HG03159 (cell line): ENCODE results near the gene TRAPPC5.
A peak's percentile ranks its signal among the peaks of the same experiment; 100 is the strongest.
"Not testable (repeated sequence)": the region's sequence is repeated elsewhere in the genome, so short reads cannot be mapped to it uniquely, and the experiment has no call there.

Experiments
- ATAC-seq: cut with Tn5 transposase; IDR thresholded peaks from one replicate; pipeline ENCODE4 v1.9.1; 2021; ENCODE audit warnings: mild to moderate bottlenecking, moderate library complexity; ENCODE audit not compliant: unreplicated experiment

Gene TRAPPC5

GRCh38 chr19:7680606-7681339 is at the start of gene TRAPPC5:
TRAPPC5 (plus strand) TSS chr19:7680833; CDS start chr19:7682254, 1,421 bp downstream.
- ATAC-seq, result no peak

- no peak for ATAC-seq
These were observed 49.1 kb upstream of the TRAPPC5 start for GRCh38 chr19:7631577-7631976.

- no peak for ATAC-seq
These were observed 48.1 kb upstream of the TRAPPC5 start for GRCh38 chr19:7632340-7633203.

GRCh38 chr19:7633698-7634097 is 46.9 kb upstream of the TRAPPC5 start, which contains the start of gene PCP2:
PCP2 (minus strand) TSS chr19:7633719; CDS start chr19:7633457, 262 bp downstream.
- ATAC-seq, result no peak

GRCh38 chr19:7635670-7636069 is 45.0 kb upstream of the TRAPPC5 start:
- no peak for ATAC-seq

- ATAC-seq, result no peak
These were observed 44.3 kb upstream of the TRAPPC5 start for GRCh38 chr19:7636317-7636690.

- peak; percentile 75 for ATAC-seq
These were observed 43.8 kb upstream of the TRAPPC5 start, which contains the start of gene STXBP2 for GRCh38 chr19:7636691-7637373. STXBP2 (plus strand) TSS chr19:7637110; CDS start chr19:7637150, 40 bp downstream.

GRCh38 chr19:7637374-7638256 is 43.0 kb upstream of the TRAPPC5 start:
- peak; percentile 11 for ATAC-seq

- ATAC-seq, result no peak
These were observed 41.7 kb upstream of the TRAPPC5 start for GRCh38 chr19:7638802-7639465.

- ATAC-seq, result no peak
These were observed 40.7 kb upstream of the TRAPPC5 start for GRCh38 chr19:7639863-7640348.

- no peak for ATAC-seq
These were observed 39.8 kb upstream of the TRAPPC5 start for GRCh38 chr19:7640803-7641202.

GRCh38 chr19:7641290-7642276 is 39.0 kb upstream of the TRAPPC5 start:
- no peak for ATAC-seq

- no peak for ATAC-seq
These were observed 38.2 kb upstream of the TRAPPC5 start for GRCh38 chr19:7642295-7643030.

- ATAC-seq, result no peak
These were observed 37.6 kb upstream of the TRAPPC5 start for GRCh38 chr19:7643031-7643415.

GRCh38 chr19:7643629-7644549 is 36.7 kb upstream of the TRAPPC5 start:
- ATAC-seq, result not testable (repeated sequence)

GRCh38 chr19:7644550-7644877 is 36.1 kb upstream of the TRAPPC5 start:
- ATAC-seq, result no peak

GRCh38 chr19:7645163-7645562 is 35.5 kb upstream of the TRAPPC5 start:
- ATAC-seq, result no peak
